ENCODE results near the gene ARL15. TPM values are rescaled to one million over a fixed set of nuclear protein-coding genes. Genes with fewer than 3 reads are reported as not detected.

The ARL15 gene
- polyA plus RNA-seq, 1 donor from 2014 or later: 10.9 TPM

GRCh38 chr5:54325272-54325609 is 14.9 kb upstream of the ARL15 start:
- H3K27ac Mint-ChIP-seq: no peak overlapping the region
- peaks cover 10% of the 10 kb centered on the region for H3K27me3 Mint-ChIP-seq
- peaks cover 0 to 2% (median 0%) of the 10 kb centered on the region in 3 donors for H3K9me3 Mint-ChIP-seq
- no peaks in the 10 kb centered on the region for H3K4me1 Mint-ChIP-seq
- no peak overlapping the region for H3K4me3 Mint-ChIP-seq
- H3K36me3 Mint-ChIP-seq: no peaks in the 10 kb centered on the region

GRCh38 chr5:54324651-54325271 is 14.4 kb upstream of the ARL15 start:
- H3K27me3 Mint-ChIP-seq: peaks cover 7% of the 10 kb centered on the region
- no peak overlapping the region for H3K4me3 Mint-ChIP-seq
- no peaks in the 10 kb centered on the region for H3K4me1 Mint-ChIP-seq
- H3K36me3 Mint-ChIP-seq: no peaks in the 10 kb centered on the region
- peaks cover 0 to 2% (median 0%) of the 10 kb centered on the region in 3 donors for H3K9me3 Mint-ChIP-seq
- no peak overlapping the region for H3K27ac Mint-ChIP-seq

- Mint-ChIP-seq H3K27me3 (peaks cover 7% of the 10 kb centered on the region), H3K9me3 (no peaks in the 10 kb centered on the region), H3K27ac (no peak overlapping the region), H3K4me1 (no peaks in the 10 kb centered on the region), H3K4me3 (no peak overlapping the region), H3K36me3 (no peaks in the 10 kb centered on the region)
Observed at GRCh38 chr5:54323495-54323894, 13.1 kb upstream of the ARL15 start.

GRCh38 chr5:54320256-54320655 is 9.9 kb upstream of the ARL15 start:
- no peak overlapping the region for H3K4me3 Mint-ChIP-seq

GRCh38 chr5:54317511-54318260 is 7.3 kb upstream of the ARL15 start:
- no peaks in the 10 kb centered on the region for H3K4me1 Mint-ChIP-seq
- H3K27ac Mint-ChIP-seq: no peak overlapping the region
- H3K4me3 Mint-ChIP-seq: no peak overlapping the region
- H3K9me3 Mint-ChIP-seq: no peaks in the 10 kb centered on the region
- peaks cover 14% of the 10 kb centered on the region for H3K27me3 Mint-ChIP-seq
- no peaks in the 10 kb centered on the region for H3K36me3 Mint-ChIP-seq

More at GRCh38 chr5:54320256-54320655, 9.9 kb upstream of the ARL15 start:
- Mint-ChIP-seq H3K4me1 (no peaks in the 10 kb centered on the region), H3K27ac (no peak overlapping the region), H3K27me3 (peaks cover 13% of the 10 kb centered on the region), H3K36me3 (no peaks in the 10 kb centered on the region), H3K9me3 (no peaks in the 10 kb centered on the region)

GRCh38 chr5:54315736-54316528 is 5.6 kb upstream of the ARL15 start:
- Mint-ChIP-seq H3K9me3 (no peaks in the 10 kb centered on the region), H3K27ac (no peak overlapping the region), H3K4me1 (peaks cover 0 to 3% (median 0%) of the 10 kb centered on the region in 3 donors), H3K4me3 (no peak overlapping the region), H3K36me3 (no peaks in the 10 kb centered on the region), H3K27me3 (peaks cover 18% of the 10 kb centered on the region)

- no peaks in the 10 kb centered on the region for H3K36me3 Mint-ChIP-seq
- no peak overlapping the region for H3K27ac Mint-ChIP-seq
- peaks cover 5 to 8% (median 7%) of the 10 kb centered on the region in 3 donors for H3K4me1 Mint-ChIP-seq
- H3K27me3 Mint-ChIP-seq: peaks cover 14% of the 10 kb centered on the region
- H3K9me3 Mint-ChIP-seq: no peaks in the 10 kb centered on the region
- H3K4me3 Mint-ChIP-seq: peak overlapping the region in 1 of 4 donors; percentile 5
Observed at GRCh38 chr5:54313311-54314270, 3.2 kb upstream of the ARL15 start.

GRCh38 chr5:54312499-54312898 is 2.1 kb upstream of the ARL15 start:
- Mint-ChIP-seq H3K27ac (no peak overlapping the region), H3K4me3 (peak overlapping the region in 1 of 4 donors; percentile 93), H3K9me3 (no peaks in the 10 kb centered on the region), H3K36me3 (no peaks in the 10 kb centered on the region), H3K4me1 (peaks cover 10% of the 10 kb centered on the region in 3 donors), H3K27me3 (peaks cover 9% of the 10 kb centered on the region)

- Mint-ChIP-seq H3K4me1 (peaks cover 10 to 14% (median 13%) of the 10 kb centered on the region in 3 donors), H3K27me3 (peaks cover 5% of the 10 kb centered on the region), H3K27ac (peak overlapping the region; percentile 71 to 98 (median 91))
Observed at GRCh38 chr5:54311176-54311677, 854 bp upstream of the ARL15 start.

GRCh38 chr5:54309691-54310432 is 511 bp downstream of the ARL15 start:
- Mint-ChIP-seq H3K4me3 (peak overlapping the region; percentile 93 to 99 (median 96)), H3K27me3 (peaks cover 5% of the 10 kb centered on the region), H3K9me3 (no peaks in the 10 kb centered on the region), H3K27ac (peak overlapping the region; percentile 71 to 98 (median 91)), H3K4me1 (peaks cover 11 to 14% (median 13%) of the 10 kb centered on the region in 3 donors), H3K36me3 (no peaks in the 10 kb centered on the region)

More at GRCh38 chr5:54311176-54311677, 854 bp upstream of the ARL15 start:
- Mint-ChIP-seq H3K36me3 (no peaks in the 10 kb centered on the region), H3K4me3 (peak overlapping the region; percentile 93 to 99 (median 96)), H3K9me3 (no peaks in the 10 kb centered on the region)

- H3K27me3 Mint-ChIP-seq: peaks cover 5% of the 10 kb centered on the region
- peaks cover 13 to 14% (median 14%) of the 10 kb centered on the region in 3 donors for H3K4me1 Mint-ChIP-seq
- peak overlapping the region; percentile 93 to 99 (median 96) for H3K4me3 Mint-ChIP-seq
- H3K36me3 Mint-ChIP-seq: no peaks in the 10 kb centered on the region
- no peaks in the 10 kb centered on the region for H3K9me3 Mint-ChIP-seq
- H3K27ac Mint-ChIP-seq: peak overlapping the region in 2 of 3 donors; percentile 71 to 98
Observed at GRCh38 chr5:54309276-54309675, 1.1 kb downstream of the ARL15 start.

GRCh38 chr5:54307583-54307982 is 2.8 kb downstream of the ARL15 start:
- peaks cover 3% of the 10 kb centered on the region for H3K27me3 Mint-ChIP-seq
- H3K4me3 Mint-ChIP-seq: peak overlapping the region in 2 of 4 donors; percentile 0 to 50
- no peaks in the 10 kb centered on the region for H3K36me3 Mint-ChIP-seq
- peak overlapping the region in 1 of 3 donors; percentile 2 for H3K27ac Mint-ChIP-seq
- no peaks in the 10 kb centered on the region for H3K9me3 Mint-ChIP-seq
- H3K4me1 Mint-ChIP-seq: peaks cover 13 to 14% (median 14%) of the 10 kb centered on the region in 3 donors

GRCh38 chr5:54306893-54307292 is 3.5 kb downstream of the ARL15 start:
- Mint-ChIP-seq H3K27me3 (peaks cover 3% of the 10 kb centered on the region), H3K4me1 (peaks cover 13 to 18% (median 14%) of the 10 kb centered on the region in 3 donors), H3K4me3 (peak overlapping the region in 1 of 4 donors; percentile 50), H3K9me3 (no peaks in the 10 kb centered on the region), H3K36me3 (no peaks in the 10 kb centered on the region), H3K27ac (no peak overlapping the region)
